SK-N-SH (cell line): ENCODE measurements around the gene KRTAP6-3. TPM values are rescaled to one million over a fixed set of nuclear protein-coding genes. Genes with fewer than 3 reads are reported as not detected.

Experiments used
- CTCF ChIA-PET: fragments of 300-600, 350-600 bp; formaldehyde crosslinking; extraction: SDS; loops from one replicate; lab custom pipeline; 2021; lab: Yijun Ruan, JAX
- POLR2A ChIA-PET: fragments of 350-600 bp; sonication (Branson Sonifier 250); formaldehyde crosslinking; extraction: SDS; loops from one replicate; lab custom pipeline; 2020; ENCODE audit warnings: antibody characterized with exemption, inconsistent platforms; lab: Yijun Ruan, JAX
- DNase-seq: peaks from one replicate; pipeline ENCODE4 v3.0.0; 2012
- H2AFZ ChIP-seq: fragments of 200-600 bp; sonication (generic); 2 replicates; pipeline ENCODE4 v1.8.1; 2016; ENCODE audit warnings: antibody characterized with exemption, mild to moderate bottlenecking, low read depth
- H3F3A ChIP-seq: fragments of 200-600 bp; sonication (generic); replicated peaks from 2 replicates; pipeline ENCODE3; 2016; ENCODE audit warnings: antibody characterized with exemption, mild to moderate bottlenecking; ENCODE audit not compliant: insufficient read depth
- H3K27ac ChIP-seq, 2 experiments: fragments of 200-500 bp in 1 of 2; fragments of 200-600 bp in 1 of 2; sonication (Bioruptor generic) in 1 of 2; sonication (generic), shearing (Covaris generic) in 1 of 2; 2 replicates each; pipeline versions ENCODE4 v1.5.1 to v1.6.1; 2014 to 2016; ENCODE audit warnings: low read depth in 2 of 2, inconsistent platforms in 1 of 2, low read length in 1 of 2, mild to moderate bottlenecking in 1 of 2, mixed read lengths in 1 of 2
- H3K27me3 ChIP-seq: fragments of 200-600 bp; sonication (generic), shearing (Covaris generic); 2 replicates; pipeline ENCODE4 v1.6.1; 2016; ENCODE audit warnings: mixed run types; ENCODE audit not compliant: insufficient read depth
- H3K36me3 ChIP-seq, 2 experiments: fragments of 200-500 bp in 1 of 2; fragments of 200-600 bp in 1 of 2; sonication (Bioruptor generic) in 1 of 2; sonication (generic) in 1 of 2; replicated peaks in 1 of 2; 2 replicates each; pipeline versions ENCODE3 to v1.5.1; 2014 to 2016; ENCODE audit warnings: low read length in 1 of 2, mild to moderate bottlenecking in 1 of 2; ENCODE audit not compliant: insufficient read depth in 2 of 2, control insufficient read depth in 1 of 2
- H3K4me1 ChIP-seq, 2 experiments: fragments of 200-500 bp in 1 of 2; fragments of 200-600 bp in 1 of 2; sonication (Bioruptor generic) in 1 of 2; sonication (generic), shearing (Covaris generic) in 1 of 2; 2 replicates each; pipeline versions ENCODE4 v1.5.1 to v1.6.1; 2014 to 2016; ENCODE audit warnings: low read depth in 1 of 2, low read length in 1 of 2, mixed run types in 1 of 2; ENCODE audit not compliant: insufficient read depth in 2 of 2, control insufficient read depth in 1 of 2
- H3K4me2 ChIP-seq: fragments of 200-600 bp; sonication (generic), shearing (Covaris generic); 2 replicates; pipeline ENCODE4 v1.6.1; 2017; ENCODE audit warnings: mixed run types
- H3K4me3 ChIP-seq, 2 experiments: fragments of 200-500 bp in 1 of 2; fragments of 200-600 bp in 1 of 2; sonication (Bioruptor generic) in 1 of 2; sonication (generic), shearing (Covaris generic) in 1 of 2; 2 replicates each; pipeline versions ENCODE4 v1.5.1 to v1.8.1; 2014 to 2016; ENCODE audit warnings: low read depth in 2 of 2, inconsistent platforms in 1 of 2, low read length in 1 of 2, mild to moderate bottlenecking in 1 of 2, mixed read lengths in 1 of 2, moderate library complexity in 1 of 2
- H3K79me2 ChIP-seq: fragments of 200-600 bp; sonication (generic); 2 replicates; pipeline ENCODE4 v1.8.1; 2017; ENCODE audit warnings: mild to moderate bottlenecking; ENCODE audit not compliant: insufficient read depth
- H3K9ac ChIP-seq: fragments of 200-600 bp; sonication (generic); 2 replicates; pipeline ENCODE4 v1.6.1; 2017; ENCODE audit warnings: mixed run types
- H3K9me2 ChIP-seq: fragments of 200-600 bp; sonication (generic); 2 replicates; pipeline ENCODE4 v1.6.1; 2017; ENCODE audit warnings: mixed run types
- H3K9me3 ChIP-seq: fragments of 200-600 bp; sonication (generic); 2 replicates; pipeline ENCODE4 v1.6.1; 2017; ENCODE audit warnings: mixed run types, mild to moderate bottlenecking, moderate library complexity
- H4K20me1 ChIP-seq: fragments of 200-600 bp; sonication (generic); 2 replicates; pipeline ENCODE4 v1.6.1; 2017; ENCODE audit warnings: mild to moderate bottlenecking, mixed run types; ENCODE audit not compliant: insufficient read depth
- ELF1 ChIP-seq: IDR thresholded peaks from 2 replicates; pipeline ENCODE4 v1.4.0; 2012
- FOSL2 ChIP-seq: IDR thresholded peaks from 2 replicates; pipeline ENCODE4 v1.4.0; 2012; ENCODE audit warnings: low read depth, mild to moderate bottlenecking, moderate library complexity, borderline replicate concordance
- FOXJ3 ChIP-seq: sonication (generic); formaldehyde crosslinking; IDR thresholded peaks from 2 replicates; pipeline ENCODE4 v1.5.1; 2020; ENCODE audit warnings: mild to moderate bottlenecking, missing genetic modification reagents
- GATA2 ChIP-seq: sonication (generic); formaldehyde crosslinking; IDR thresholded peaks from 2 replicates; pipeline ENCODE4 v1.5.0; 2020; ENCODE audit warnings: mild to moderate bottlenecking, missing genetic modification reagents
- MEF2A ChIP-seq: IDR thresholded peaks from 2 replicates; pipeline ENCODE4 v1.4.0; 2012; ENCODE audit warnings: low read depth, borderline replicate concordance
- RCOR1 ChIP-seq: fragments of 150-350 bp; IDR thresholded peaks from 2 replicates; pipeline ENCODE4 v1.6.1; 2017; ENCODE audit warnings: antibody characterized with exemption, low read length
- RFX5 ChIP-seq: IDR thresholded peaks from 2 replicates; pipeline ENCODE4 v1.6.1; 2012; ENCODE audit warnings: mild to moderate bottlenecking, improper control_type of control experiment, low read length
- SMC3 ChIP-seq: IDR thresholded peaks from 2 replicates; pipeline ENCODE4 v1.6.1; 2012; ENCODE audit warnings: low read depth, low read length, improper control_type of control experiment
- TCF12 ChIP-seq: IDR thresholded peaks from 2 replicates; pipeline ENCODE4 v1.4.0; 2012
- TEAD4 ChIP-seq: IDR thresholded peaks from 2 replicates; pipeline ENCODE4 v1.4.0; 2012; ENCODE audit warnings: mild to moderate bottlenecking, borderline replicate concordance; ENCODE audit not compliant: insufficient read depth
- USF2 ChIP-seq: fragments of 150-350 bp; IDR thresholded peaks from 2 replicates; pipeline ENCODE4 v1.6.1; 2017; ENCODE audit warnings: antibody characterized with exemption, low read length, low read depth, borderline replicate concordance
- YY1 ChIP-seq: IDR thresholded peaks from 2 replicates; pipeline ENCODE4 v1.4.0; 2012; ENCODE audit warnings: low read depth, mild to moderate bottlenecking
- WGBS: methylation state at CpG from one replicate; pipeline ENCODE4 v1.1.6; 2017; ENCODE audit warnings: low lambda C conversion rate; 5-methylcytosine and 5-hydroxymethylcytosine counted together
- polyA plus RNA-seq, 3 experiments: library from polyadenylated mRNA; depleted of rRNA; stranded (reverse); fragments of >200 nt; gene quantifications; 2 replicates each; pipeline ENCODE4 v1.2.3, GENCODE V29; 2012
- TF ChIP-seq, protein P1 (sequence below): IDR thresholded peaks from 2 replicates; pipeline ENCODE4 v1.4.0; 2012; ENCODE audit warnings: low read depth

KRTAP6-3 gene
- polyA plus RNA-seq, 1 of the 3 experiments (the other 2 are of a cell fraction), result not detected

DNA sequence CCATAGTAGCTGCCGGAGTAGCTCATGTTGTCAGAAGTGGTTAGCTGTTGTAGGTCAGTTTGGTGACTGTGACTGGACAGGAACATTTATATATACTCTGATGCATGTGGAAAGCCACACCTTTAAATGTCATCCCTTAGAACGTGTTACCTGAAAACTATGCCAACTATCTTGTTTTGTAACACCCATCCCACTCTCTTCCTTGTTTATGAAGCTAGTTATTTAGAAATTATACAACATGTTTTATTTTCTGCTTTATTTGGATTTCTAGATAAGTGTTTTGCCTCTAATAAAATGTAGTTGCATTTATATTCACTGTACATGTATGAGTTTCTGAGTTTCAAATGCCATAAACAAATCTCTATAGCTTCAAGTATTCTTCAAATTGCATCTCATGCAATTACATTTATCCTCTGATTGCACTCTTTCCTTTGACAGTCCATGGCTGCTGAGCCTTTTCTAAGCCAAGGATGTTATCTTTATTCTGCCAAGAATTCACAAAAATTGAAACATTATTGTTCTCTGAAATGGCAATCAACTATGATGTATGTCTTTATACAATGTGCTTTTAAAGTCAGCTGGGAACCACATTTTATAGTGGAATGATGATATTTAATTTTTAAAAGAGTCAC lies 30.9 kb upstream of the KRTAP6-3 start, which contains the start of gene KRTAP19-7:
Gene KRTAP19-7 (minus strand): TSS at position 51 of the 632 bp plus-strand sequence. CDS start 25 bp downstream, at position 26.
- DNase-seq, result no peak
- no peaks in the 10 kb centered on the region for H3K79me2 ChIP-seq
- no peaks in the 10 kb centered on the region for H4K20me1 ChIP-seq
- POLR2A ChIA-PET, result no interaction called here
- CTCF ChIA-PET, result no interaction called here
- H3K27ac ChIP-seq, result no peak within 1 kb of the TSS
- WGBS, result 0% methylated on average over 1 of the region's 2 CpGs
- H3K9ac ChIP-seq, result no peak within 1 kb of the TSS
- H3K9me2 ChIP-seq, result no peaks in the 10 kb centered on the region
- H3K27me3 ChIP-seq, result no peaks in the 10 kb centered on the region
- no peak within 1 kb of the TSS for H3K4me2 ChIP-seq
- no peaks in the 10 kb centered on the region for H3F3A ChIP-seq
- TF ChIP-seq SMC3 (no peak), USF2 (no peak), GATA2 (CRISPR knock-in tag) (no peak), ELF1 (no peak), TCF12 (no peak)
- TF ChIP-seq, protein P1, sequence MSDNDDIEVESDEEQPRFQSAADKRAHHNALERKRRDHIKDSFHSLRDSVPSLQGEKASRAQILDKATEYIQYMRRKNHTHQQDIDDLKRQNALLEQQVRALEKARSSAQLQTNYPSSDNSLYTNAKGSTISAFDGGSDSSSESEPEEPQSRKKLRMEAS, result no peak
- TF ChIP-seq, all 33 proteins: peak for 0
- Histone ChIP-seq H3K36me3 (no peaks in the 10 kb centered on the region), H3K4me3 (no peak within 1 kb of the TSS), H3K9me3 (no peaks in the 10 kb centered on the region), H3K4me1 (no peaks in the 10 kb centered on the region), H2AFZ (no peak within 1 kb of the TSS)

- no peaks in the 10 kb centered on the region for H3K36me3 ChIP-seq
- H3K27ac ChIP-seq, result no peak overlapping the region
- H3K27me3 ChIP-seq, result no peaks in the 10 kb centered on the region
- 0% methylated on average over 2 of the region's 2 CpGs for WGBS
- H3K4me3 ChIP-seq, result no peak overlapping the region
- DNase-seq, result no peak
- H3K79me2 ChIP-seq, result no peaks in the 10 kb centered on the region
- H3K9me3 ChIP-seq, result no peaks in the 10 kb centered on the region
- H3K4me1 ChIP-seq, result no peaks in the 10 kb centered on the region
- no peak overlapping the region for H2AFZ ChIP-seq
- H3K4me2 ChIP-seq, result no peak overlapping the region
- CTCF ChIA-PET, result no interaction called here
- H3F3A ChIP-seq, result no peaks in the 10 kb centered on the region
- TF ChIP-seq RCOR1, result no peak
- no peak for TF ChIP-seq YY1
- no peak for TF ChIP-seq TEAD4
- TF ChIP-seq GATA2 (CRISPR knock-in tag), result no peak
- no peak for TF ChIP-seq FOSL2
- no peak for TF ChIP-seq RFX5
- H3K9me2 ChIP-seq, result no peaks in the 10 kb centered on the region
- H4K20me1 ChIP-seq, result no peaks in the 10 kb centered on the region
- POLR2A ChIA-PET, result no interaction called here
- H3K9ac ChIP-seq, result no peak overlapping the region
Observed at GRCh38 chr21:30561957-30562356, 30.3 kb upstream of the KRTAP6-3 start.

- no peaks in the 10 kb centered on the region for H3K27me3 ChIP-seq
- H3K4me2 ChIP-seq, result no peak overlapping the region
- H3K79me2 ChIP-seq, result no peaks in the 10 kb centered on the region
- no peak overlapping the region for H3K9ac ChIP-seq
- CTCF ChIA-PET, result no interaction called here
- no peak overlapping the region for H2AFZ ChIP-seq
- no peaks in the 10 kb centered on the region for H3K4me1 ChIP-seq
- WGBS, result 7% methylated on average over 6 of the region's 6 CpGs
- H3K9me2 ChIP-seq, result no peaks in the 10 kb centered on the region
- no peak overlapping the region for H3K4me3 ChIP-seq
- no peak for DNase-seq
- TF ChIP-seq MEF2A (no peak), FOXJ3 (CRISPR knock-in tag) (no peak)
- POLR2A ChIA-PET, result no interaction called here
- H3K36me3 ChIP-seq, result no peaks in the 10 kb centered on the region
- H3F3A ChIP-seq, result no peaks in the 10 kb centered on the region
- H3K9me3 ChIP-seq, result no peaks in the 10 kb centered on the region
- H3K27ac ChIP-seq, result no peak overlapping the region
- H4K20me1 ChIP-seq, result no peaks in the 10 kb centered on the region
Observed at GRCh38 chr21:30563072-30563471, 29.2 kb upstream of the KRTAP6-3 start.
